ENCODE measurements around the gene TMEM45A.

- TF ChIP-seq CTCF (IDR thresholded peaks at IDR 0.05; ENCODE audit: insufficient read depth, low read length, poor library complexity, severe bottlenecking) = no peak
- TF ChIP-seq EZH2phosphoT487 (conservative IDR thresholded peaks at IDR 0.05; ENCODE audit: low read length) = no peak
Observed at GRCh38 chr3:100537646-100538338, 45.4 kb downstream of the TMEM45A start.

Measured in SU-DHL-6 (cell line).